ENCODE data around the gene TSPAN1. TPM values are rescaled to one million over a fixed set of nuclear protein-coding genes. Genes with fewer than 3 reads are reported as not detected.
A peak's percentile ranks its signal among the peaks of the same experiment; 100 is the strongest.

Gene TSPAN1
- total RNA-seq, 1 experiment from 2014 or later: 134 TPM

GRCh38 chr1:46179138-46180081 is 4.5 kb downstream of the TSPAN1 start:
- peak; percentile 95 for TF ChIP-seq CTCF (conservative IDR thresholded peaks at IDR 0.05)
- no peak for TF ChIP-seq EZH2 (IDR thresholded peaks at IDR 0.05; ENCODE audit: low read depth)
- peaks cover 6% of the 10 kb centered on the region for H3K36me3 ChIP-seq (ENCODE audit: low read depth)
- intact Hi-C loops (cut with micrococcal nuclease; ENCODE audit: unreplicated experiment): loop anchor here (1.0 to 10.0 kb wide), 11 partner anchors 44 to 1165 kb away; partner anchors contain the start of genes HECTD3, HPDL, IPP and LRRC41
- H3K27me3 ChIP-seq (ENCODE audit: insufficient read depth, low read depth): no peaks in the 10 kb centered on the region
- BruUV-seq (replicated peaks): no TSS peak
- POLR2A ChIA-PET (ENCODE audit: unreplicated experiment): interaction anchor here (0.6 kb wide), 3 partner anchors 132 to 688 kb away, joined by 4 to 13 read pairs (median 5); no protein-coding TSS in a partner anchor
- H2AFZ ChIP-seq: no peak overlapping the region; the same call in 1 of the 2 replicates
- peak; percentile 74 to 88 for DNase-seq
- no peaks in the 10 kb centered on the region for H3K9me3 ChIP-seq (ENCODE audit: insufficient read depth, low read depth)
- peak overlapping the region; percentile 91 for H3K27ac ChIP-seq
- no peaks in the 10 kb centered on the region for H3K9me2 ChIP-seq (ENCODE audit: insufficient read depth)
- H3K79me2 ChIP-seq (ENCODE audit: low read depth): peaks cover 33% of the 10 kb centered on the region
- CTCF ChIA-PET: interaction anchor here (0.6 to 1.0 kb wide), 4 partner anchors 65 to 296 kb away, joined by 3 to 7 read pairs (median 4); no protein-coding TSS in a partner anchor
- H3K4me2 ChIP-seq: peak overlapping the region; percentile 97
- H3F3A ChIP-seq (ENCODE audit: insufficient read depth, low read depth): peaks cover 51% of the 10 kb centered on the region
- H3K4me3 ChIP-seq: peak overlapping the region; percentile 83; the same call in 1 of the 2 replicates
- H3K4me1 ChIP-seq (replicated peaks; ENCODE audit: insufficient read depth): peaks cover 65% of the 10 kb centered on the region
- no peaks in the 10 kb centered on the region for H4K20me1 ChIP-seq (ENCODE audit: insufficient read depth)

- H3F3A ChIP-seq (ENCODE audit: insufficient read depth, low read depth): peaks cover 54% of the 10 kb centered on the region
- H3K27ac ChIP-seq: peak overlapping the region; percentile 91
- peaks cover 65% of the 10 kb centered on the region for H3K4me1 ChIP-seq (replicated peaks; ENCODE audit: insufficient read depth)
- peak overlapping the region; percentile 97 for H3K4me2 ChIP-seq
- peak; percentile 90 to 97 for DNase-seq
- no peaks in the 10 kb centered on the region for H3K27me3 ChIP-seq (ENCODE audit: insufficient read depth, low read depth)
- no peak overlapping the region for H2AFZ ChIP-seq
- BruUV-seq (replicated peaks): no TSS peak
- H3K9me2 ChIP-seq (ENCODE audit: insufficient read depth): no peaks in the 10 kb centered on the region
- peaks cover 14% of the 10 kb centered on the region for H3K36me3 ChIP-seq (ENCODE audit: low read depth)
- peak overlapping the region; percentile 83 for H3K4me3 ChIP-seq
- ChIA-PET POLR2A (ENCODE audit: unreplicated experiment) (no interaction called here), CTCF (interaction anchor here (0.9 to 4.4 kb wide), 3 partner anchors 18 to 96 kb away, joined by 3 to 58 read pairs (median 7); partner anchors contain the start of gene POMGNT1)
- no peaks in the 10 kb centered on the region for H3K9me3 ChIP-seq (ENCODE audit: insufficient read depth, low read depth)
- no peak for TF ChIP-seq EZH2 (IDR thresholded peaks at IDR 0.05; ENCODE audit: low read depth)
- TF ChIP-seq CTCF (conservative IDR thresholded peaks at IDR 0.05): peak; percentile 42; the same call in 1 of the 2 replicates
- intact Hi-C loops (cut with micrococcal nuclease; ENCODE audit: unreplicated experiment): loop anchor here (1.0 to 10.0 kb wide), 6 partner anchors 43 to 1165 kb away; partner anchors contain the start of genes HECTD3, HPDL, LRRC41 and MAST2
- H3K79me2 ChIP-seq (ENCODE audit: low read depth): peaks cover 41% of the 10 kb centered on the region
- H4K20me1 ChIP-seq (ENCODE audit: insufficient read depth): no peaks in the 10 kb centered on the region
Measured at GRCh38 chr1:46180082-46180616, 5.3 kb downstream of the TSPAN1 start.
